GM19324 (cell line): ENCODE results near the gene ULBP1.
"Not testable (repeated sequence)": the region's sequence is repeated elsewhere in the genome, so short reads cannot be mapped to it uniquely, and the experiment has no call there.

Experiments
- ATAC-seq: cut with Tn5 transposase; IDR thresholded peaks from one replicate; pipeline ENCODE4 v1.9.1; 2021; ENCODE audit warnings: mild to moderate bottlenecking, moderate library complexity; ENCODE audit not compliant: unreplicated experiment, low FRiP score

ULBP1 gene

DNA sequence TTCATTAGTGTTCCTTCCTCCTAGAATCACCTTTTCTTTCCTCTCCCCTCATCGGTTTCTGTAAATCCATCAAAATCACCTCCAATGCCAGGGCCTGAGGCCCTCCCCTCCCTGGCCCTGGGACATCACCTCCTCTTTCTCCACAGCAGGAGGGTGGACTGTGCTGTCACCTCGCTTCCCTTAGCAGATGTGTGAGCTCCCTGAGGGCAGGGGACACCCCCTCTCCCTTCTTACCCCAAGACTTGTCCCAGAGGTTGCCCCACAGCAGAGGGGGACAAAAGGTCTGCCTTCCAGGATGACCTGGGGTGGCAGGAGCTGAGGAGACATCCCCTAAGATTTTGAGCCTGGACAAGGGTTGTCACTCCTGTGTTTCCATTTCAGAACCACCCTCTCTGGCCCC, 5.9 kb downstream of the ULBP1 start:
- ATAC-seq: no peak

DNA sequence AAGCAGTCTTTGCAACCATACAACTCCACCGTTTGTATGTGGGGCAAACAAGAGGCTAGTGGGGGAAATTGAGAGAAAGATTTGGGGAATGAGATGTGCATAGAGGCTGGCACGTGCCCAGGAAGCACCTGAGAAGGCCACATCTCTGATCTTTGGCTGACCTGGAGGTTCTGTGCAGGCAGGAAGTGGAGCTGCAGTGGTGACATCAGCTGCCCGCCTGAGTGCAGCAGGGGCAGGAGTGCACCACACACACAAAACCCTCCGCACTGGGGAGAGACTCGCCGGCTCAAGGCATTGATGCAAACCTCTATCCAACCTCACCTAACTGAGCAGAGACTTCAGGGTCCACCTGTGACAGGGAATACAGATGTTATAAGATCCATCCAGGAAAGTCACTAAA, 10.7 kb downstream of the ULBP1 start:
- ATAC-seq: not testable (repeated sequence)

DNA sequence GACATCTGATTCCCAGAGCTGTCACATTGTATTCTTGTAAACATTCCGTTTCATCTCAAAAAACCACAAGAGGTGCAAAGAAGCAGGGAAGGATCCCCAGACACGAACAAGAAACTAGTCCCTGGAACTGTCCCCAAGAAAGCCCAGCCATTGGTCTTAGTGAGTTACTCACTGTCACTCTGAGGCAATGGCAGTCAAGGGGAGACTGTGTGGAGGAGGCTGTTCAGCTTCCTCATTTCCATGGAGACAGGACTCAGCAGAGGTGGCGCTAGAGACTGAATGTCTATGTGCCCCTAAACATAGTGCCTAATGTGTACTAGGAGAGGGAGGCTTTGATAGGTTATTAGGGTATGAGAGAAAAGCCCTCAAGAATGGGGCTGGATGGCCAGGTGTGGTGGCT, 11.1 kb downstream of the ULBP1 start:
- no peak for ATAC-seq

DNA sequence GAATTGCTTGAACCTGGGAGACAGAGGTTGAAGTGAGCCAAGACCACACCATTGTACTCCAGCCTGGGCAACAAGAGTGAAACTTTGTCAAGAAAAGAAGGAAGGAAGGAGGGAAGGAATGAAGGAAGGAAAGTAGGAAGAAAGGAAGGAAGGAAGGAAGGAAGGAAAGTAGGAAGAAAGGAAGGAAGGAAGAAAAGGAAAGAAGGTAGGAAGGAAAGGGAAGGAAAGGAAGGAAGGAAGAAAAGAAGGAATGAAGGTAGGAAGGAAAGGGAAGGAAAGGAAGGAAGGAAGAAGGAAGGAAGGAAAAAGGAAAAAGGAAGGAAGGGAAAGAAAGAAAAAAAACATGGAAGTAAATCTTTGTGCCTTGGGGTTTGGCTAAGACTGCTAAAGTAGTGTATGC, 11.7 kb downstream of the ULBP1 start:
- ATAC-seq: no peak

DNA sequence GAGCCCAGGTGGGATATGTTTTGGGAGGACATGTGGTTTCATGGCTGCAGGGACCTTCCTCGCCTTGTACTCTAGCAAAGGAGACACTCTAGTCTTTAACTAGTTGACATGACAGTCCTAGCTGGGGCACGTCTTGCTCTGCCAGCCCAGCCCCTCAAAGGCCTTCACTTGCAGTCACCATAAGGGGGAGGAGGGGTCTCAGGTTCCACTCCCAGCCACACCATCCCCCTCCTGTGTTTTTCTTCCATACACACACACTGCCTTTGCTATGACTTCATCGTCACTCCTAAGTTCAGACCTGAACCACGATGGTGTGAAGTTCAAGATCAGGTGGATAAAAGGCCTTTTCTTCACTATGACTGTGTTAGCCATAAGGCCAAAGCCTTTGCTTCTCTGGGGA, 13.5 kb downstream of the ULBP1 start:
- ATAC-seq: no peak

DNA sequence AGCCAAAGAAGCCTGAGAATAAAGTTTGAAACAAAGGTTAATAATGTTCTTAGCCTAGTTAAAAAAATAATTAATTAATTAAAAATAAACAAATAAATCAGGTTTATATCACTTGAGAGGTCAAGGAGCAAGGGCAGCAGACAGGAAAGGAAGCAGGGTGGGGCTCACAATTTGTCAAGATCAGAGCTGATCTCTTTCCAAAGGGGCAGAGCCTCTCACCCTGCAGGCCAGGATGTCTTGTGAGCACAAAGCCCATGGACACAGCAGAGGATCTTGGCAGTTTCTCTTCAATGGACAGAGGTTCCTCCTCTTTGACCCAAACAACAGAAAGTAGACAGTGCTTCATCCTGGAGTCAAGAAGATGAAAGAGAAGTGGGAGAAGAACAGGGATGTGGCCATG, 14.9 kb downstream of the ULBP1 start:
- ATAC-seq: no peak

DNA sequence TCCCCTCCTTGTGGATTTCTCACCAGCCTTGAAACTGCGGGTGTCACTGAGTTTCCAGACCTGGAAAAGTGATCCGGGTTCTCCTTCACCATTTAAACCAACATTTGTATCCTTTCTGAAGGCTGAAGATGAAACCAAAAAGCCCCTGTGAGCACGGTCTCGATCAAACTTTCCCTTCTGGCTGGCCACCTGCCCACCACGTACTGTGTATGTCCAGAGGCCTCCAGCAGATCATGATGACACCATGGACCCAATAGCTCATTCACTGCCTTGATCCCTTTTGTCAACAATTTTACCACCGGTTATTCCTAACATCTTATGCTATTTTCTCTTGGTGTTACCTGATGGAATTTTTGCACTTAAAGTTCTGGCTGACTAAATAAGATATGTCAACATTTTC, 15.6 kb downstream of the ULBP1 start:
- no peak for ATAC-seq

DNA sequence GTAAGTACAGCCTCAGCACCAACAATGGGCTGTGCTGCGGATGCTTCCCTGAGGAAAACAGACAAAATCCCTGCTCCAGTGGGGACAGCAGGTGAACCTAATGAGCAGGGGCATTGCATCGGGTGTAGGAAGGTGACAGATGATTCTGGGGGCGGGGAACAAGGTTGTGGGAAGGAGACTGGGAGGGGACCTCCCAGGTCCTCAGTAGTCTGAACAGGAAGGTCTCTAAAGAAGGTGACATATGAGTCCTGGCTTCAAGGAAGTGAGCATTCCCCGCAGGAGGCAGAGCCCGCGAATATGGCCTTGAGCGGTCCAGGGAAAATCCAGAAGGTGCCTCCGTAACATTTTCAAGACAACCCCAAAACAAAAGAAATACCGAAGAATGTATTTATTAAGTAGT, 19.4 kb downstream of the ULBP1 start:
- ATAC-seq: no peak

DNA sequence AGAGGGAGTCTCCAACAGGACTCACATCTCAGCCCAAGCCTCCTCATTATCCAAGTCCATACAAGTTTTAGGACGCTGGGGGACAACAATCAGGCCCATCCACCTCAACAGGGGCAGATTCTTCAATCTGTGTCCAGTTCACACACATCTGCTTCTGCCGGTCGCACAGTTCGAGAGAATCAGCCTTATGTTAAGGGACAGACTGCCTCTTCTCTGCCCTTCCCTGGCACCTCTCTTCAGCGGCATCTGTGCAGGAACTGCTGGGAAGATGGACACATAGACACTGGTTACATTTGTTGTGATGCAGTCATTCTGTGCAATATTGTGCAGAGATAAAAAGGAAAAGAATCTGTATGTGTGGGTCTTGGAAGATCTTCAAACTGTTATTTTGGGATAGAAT, 21.0 kb downstream of the ULBP1 start:
- ATAC-seq: no peak

DNA sequence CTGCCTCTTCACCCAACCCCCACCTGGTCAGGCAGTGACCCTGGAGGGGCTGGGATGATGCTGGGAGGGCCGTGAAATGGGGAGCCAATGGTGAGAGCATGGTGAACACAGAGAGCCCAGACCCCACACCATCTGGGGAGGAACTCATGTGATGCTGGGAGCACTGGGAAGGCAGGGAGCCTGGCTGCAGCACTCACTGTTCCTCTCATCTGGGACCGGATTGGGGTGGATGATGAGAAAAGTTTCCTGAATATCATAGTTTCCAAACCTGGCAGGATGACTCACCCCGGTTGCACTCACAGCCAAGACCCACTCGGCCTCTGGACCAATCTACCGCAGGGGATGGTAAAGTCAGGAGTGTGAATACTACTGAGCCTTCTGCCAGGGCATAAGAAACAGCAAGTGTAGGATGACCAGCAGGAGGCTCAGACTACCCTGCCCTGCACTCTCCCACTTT, 21.8 kb downstream of the ULBP1 start:
- ATAC-seq: no peak

DNA sequence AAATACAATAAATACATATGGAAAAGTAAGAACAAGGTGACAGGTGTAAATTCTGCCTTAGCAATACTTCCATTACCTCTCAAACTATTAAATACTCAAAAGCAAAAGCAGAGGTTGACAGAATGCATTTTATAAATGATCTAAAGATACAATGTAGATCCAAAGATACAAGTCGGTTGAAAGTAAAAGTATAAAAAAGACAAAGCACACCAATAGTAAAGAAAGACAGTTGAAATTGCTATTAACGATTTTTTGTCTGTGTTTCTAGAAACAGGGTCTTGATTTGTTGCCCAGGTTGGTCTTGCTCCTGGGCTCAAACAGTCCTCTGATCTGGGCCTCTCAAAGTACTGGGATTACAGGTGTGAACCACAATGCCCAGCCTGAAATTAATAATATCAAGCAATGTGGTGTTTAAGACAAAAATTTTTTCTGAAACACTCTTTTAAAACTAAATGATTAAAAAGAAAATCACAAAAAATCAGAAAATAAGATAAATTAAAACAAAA, 23.9 kb downstream of the ULBP1 start:
- no peak for ATAC-seq

DNA sequence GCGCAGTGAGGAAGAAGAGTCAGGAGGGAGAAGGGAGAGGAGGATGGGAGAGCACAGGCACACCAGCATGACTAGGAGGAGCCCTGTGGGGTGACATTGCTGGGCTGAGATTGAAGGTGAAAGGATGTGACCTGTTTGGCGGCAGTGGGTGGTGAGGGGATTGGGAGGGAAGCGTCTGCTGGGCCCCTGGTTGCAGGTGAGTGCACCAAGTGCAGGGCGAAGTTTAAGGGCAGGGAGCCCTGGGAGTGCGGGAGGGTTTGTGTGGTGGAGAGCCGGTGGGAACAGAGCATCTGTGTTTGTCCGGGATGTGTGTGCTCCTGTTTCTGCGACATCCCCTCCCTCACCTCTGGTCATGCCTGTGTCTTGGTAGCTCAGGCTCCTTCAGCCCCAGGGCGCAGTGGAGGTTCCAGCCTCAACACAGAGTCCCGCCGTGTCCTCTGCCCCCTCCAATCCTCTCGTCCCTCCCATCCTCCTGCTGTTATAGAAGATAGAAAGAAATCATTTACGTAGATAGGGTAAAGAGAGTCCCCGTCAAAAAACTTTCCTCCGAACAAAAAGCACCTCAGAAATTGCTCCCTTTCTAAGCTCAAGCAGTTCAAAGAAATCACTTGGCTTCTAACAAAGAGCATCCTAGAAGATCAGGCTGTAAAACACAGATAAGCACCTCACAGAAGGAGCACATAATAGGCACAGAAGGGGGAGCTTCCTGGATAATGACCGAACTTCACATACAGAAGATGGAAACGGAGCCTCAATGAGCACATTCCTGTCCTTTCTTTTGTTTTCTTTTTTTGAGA, 25.0 kb downstream of the ULBP1 start:
- no peak for ATAC-seq

DNA sequence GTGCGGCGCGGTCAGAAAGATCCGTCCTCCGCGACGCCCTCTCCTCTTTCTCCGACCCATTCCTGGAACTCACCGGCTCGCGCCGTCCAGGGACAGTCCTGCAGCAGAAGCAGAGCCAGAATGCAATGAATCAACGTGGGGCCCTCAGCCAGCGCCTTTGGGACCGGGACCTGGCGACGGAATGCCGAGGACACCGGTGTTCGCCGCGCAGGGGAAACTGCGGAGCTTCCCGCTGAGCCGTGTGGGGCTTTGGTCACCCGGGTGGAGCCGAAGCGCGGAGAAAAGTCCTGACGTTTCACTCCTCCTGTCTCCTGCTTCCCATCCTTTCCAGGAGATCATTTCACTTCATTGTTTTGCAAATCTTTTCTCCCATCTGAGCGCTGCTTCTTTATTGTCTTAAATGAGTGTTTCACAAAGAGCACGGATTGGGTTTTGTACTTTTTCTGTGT, 26.5 kb downstream of the ULBP1 start:
- ATAC-seq: no peak

DNA sequence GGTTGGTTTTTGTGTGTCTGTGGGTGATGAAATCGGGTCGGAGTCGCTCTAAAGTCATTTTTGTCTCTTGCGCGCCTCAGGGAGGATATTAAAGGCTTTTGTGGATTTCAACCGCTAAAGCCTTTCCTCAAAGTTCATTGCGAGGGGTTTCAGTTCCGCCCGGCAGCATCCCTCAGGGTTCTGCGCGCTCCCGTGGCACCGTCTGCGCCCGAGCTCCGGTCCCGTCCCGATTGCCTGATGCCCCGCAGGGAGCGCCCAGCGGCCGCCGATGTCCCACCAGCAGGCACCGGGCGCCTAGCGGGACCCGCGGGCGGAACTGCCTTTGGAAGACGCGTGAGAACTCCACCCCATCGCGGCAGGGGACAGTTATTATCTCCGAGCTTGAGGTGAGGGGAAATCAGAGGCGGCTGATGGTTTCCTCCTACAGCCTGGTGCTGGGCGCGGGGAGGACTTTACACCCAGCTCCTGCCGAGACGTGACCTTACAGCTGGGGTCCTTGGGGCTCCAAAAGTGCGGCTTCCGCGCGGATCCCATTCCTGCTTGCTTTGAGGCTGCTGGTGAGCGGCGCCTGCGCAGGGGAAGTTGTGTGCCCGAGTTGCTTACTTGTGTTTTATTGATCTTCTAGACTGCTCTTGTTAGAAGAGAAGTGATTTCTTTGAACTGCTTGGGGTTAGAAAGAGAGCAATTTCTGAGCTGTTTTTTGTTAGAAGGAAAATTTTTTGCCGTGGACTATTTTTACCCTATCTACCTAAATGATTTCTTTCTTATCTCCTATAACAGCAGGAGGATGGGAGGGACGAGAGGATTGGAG, 27.1 kb downstream of the ULBP1 start:
- no peak for ATAC-seq

DNA sequence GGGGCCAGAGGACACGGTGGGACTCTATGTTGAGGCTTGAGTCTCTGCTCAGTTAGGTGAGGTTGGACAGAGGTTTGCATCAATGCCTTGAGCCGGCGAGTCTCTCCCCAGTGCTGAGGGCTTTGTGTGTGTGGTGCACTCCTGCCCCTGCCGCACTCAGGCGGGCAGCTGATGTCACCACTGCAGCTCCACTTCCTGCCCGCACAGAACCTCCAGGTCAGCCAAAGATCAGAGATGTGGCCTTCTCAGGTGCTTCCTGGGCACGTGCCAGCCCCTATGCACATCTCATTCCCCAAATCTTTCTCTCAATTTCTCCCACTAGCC, 27.7 kb downstream of the ULBP1 start:
- not testable (repeated sequence) for ATAC-seq

DNA sequence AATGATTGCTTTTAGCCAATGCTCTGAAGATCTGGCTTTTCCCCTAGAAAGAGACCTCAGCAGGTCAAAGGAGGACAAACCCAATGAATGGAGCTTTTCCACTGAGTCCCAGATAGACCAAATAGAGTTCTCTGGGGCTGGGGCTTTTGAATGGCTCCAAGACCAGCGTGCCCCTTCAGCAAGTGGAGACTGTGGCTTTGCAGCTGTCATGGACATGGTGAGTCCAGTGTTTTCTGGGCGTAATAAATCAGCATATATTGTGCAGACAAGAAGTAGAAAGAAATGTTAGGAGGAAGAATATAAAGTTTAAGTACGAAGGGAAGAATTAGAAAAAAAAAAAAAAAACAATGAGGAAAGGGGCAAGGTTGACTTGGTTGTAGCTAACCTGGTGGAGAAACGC, 28.1 kb downstream of the ULBP1 start:
- ATAC-seq: no peak

DNA sequence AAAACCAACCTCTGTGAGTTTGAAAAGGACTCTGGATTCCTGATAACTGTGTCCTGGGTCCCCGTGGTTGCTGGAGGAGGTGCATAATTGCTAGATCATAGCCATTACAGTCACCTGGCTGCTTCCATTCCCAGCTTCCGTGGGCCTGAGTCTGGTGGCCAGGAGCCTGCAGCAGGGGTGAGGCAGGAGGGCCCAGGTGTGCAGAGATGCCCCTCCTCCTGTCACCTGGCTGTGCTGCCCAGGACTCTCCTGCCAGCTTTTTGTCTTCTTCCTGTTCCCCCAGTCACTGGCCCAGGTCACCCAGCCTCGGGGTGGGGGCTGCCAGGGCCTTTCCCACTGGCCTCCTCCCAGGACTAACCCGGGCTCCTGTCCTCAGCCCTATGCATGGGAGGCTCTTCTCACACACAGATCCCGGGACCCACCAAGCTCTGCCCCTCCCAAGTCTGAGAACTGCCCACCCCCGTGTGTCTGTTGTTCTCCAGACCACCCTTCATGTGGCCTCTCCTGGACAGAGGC, 31.6 kb downstream of the ULBP1 start:
- no peak for ATAC-seq

DNA sequence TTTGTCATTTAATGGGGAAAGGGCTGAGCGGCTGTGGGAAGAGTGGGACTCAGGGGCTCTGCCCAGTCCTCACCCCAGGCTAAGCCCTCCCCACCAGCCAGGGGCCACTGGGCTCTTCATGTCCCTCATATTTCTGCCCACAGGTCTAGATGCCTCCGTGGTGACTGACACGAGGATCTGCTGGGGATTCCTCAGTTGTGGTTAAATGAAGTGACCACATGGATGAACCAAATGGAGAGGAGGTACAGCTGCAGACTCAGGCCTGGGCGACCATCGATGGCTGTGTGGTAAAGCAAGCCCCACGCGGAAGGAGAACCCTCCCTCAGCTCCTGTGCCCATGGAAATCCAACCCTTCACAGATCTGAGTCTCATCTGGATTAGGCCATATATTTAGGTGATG, 32.2 kb downstream of the ULBP1 start:
- no peak for ATAC-seq

DNA sequence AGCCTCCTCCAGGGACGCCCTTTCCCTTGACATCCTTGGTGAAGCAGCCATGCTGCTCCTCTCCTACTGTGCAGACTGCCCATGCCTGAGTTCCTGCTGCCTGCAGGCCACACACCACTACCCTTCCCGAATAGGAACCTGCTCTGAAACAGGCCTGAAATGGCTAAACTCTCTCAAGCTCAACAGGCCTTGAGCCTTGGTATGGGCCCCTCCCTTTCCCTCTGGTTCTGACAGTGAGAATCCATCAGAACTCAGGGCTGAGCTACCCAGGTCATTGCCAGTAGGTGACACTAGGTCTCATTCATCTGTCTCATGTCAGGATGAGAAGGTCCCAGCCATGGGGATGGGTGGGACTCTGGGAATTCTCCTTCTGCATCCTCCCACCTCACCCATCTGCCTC, 35.9 kb downstream of the ULBP1 start:
- ATAC-seq: no peak

DNA sequence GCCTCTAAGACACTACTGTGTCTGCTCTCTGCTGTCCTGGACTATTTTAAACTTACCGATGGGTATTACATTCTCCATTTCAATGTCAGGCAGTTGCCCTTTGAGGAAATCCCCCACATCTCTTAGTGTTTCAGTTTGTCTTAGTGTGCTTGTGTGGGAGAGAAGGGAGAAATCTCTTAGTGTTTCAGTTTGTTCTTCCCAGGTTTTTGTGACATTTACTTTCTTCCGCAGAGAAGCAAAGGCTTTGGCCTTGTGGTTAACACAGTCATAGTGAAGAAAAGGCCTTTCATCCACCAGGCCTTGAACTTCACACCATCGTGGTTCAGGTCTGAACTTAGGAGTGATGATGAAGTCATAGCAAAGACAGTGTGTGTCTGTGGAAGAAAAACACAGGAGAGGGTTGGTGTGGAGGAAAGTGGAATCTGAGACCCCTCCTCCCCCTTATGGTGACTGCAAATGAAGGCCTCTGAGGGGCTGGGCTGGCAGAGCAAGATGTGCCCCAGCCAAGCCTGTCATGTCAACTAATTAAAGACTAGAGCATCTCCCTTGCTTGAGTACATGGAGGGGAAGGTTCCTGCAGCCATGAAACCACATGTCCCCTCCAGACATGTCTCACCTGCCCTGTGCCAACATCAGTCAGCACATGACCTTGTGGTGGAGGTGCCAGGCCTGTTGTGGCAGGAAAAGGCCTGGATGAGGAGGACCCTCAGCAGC, 37.7 kb downstream of the ULBP1 start:
- ATAC-seq: no peak

DNA sequence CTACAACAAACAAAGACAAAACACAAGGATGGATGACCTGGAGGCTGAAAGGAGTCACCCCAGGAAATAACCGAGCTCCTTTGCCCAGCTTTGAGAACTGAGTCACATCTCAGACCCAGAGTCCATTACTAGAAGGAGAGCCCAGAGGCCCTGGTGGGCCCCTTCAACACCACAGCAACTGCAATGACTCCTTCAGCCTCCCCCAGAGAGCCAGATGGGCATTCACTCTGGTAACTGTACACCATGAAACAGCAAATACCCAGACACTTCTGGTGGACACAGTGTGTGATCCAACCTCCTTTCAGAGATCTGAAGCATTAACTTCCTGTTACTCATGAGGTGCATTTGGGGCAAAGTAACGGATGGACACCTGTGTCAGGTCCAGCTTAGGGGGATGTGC, 39.0 kb downstream of the ULBP1 start:
- no peak for ATAC-seq
